Sigmoid colon (tissue), 7 donors: ENCODE data around the gene NDUFA8. TPM values are rescaled to one million over a fixed set of nuclear protein-coding genes. Genes with fewer than 3 reads are reported as not detected.

Source experiments
- DNase-seq: peaks from one replicate; pipeline ENCODE4 v3.0.0-alpha.2; 2019
- H3K27ac ChIP-seq, 4 donors: fragments of 200-600 bp; sonication (generic); one replicate each; pipeline ENCODE4 v1.5.1; 2016 to 2019; ENCODE audit warnings: mild to moderate bottlenecking in 1 of 4
- H3K27me3 ChIP-seq, 3 donors: fragments of 200-600 bp; sonication (generic); one replicate each; pipeline ENCODE4 v1.5.1; 2019; ENCODE audit warnings: mild to moderate bottlenecking in 1 of 3
- H3K36me3 ChIP-seq, 4 donors: fragments of 200-600 bp; sonication (generic); one replicate each; pipeline ENCODE4 v1.5.1; 2016 to 2019
- H3K4me1 ChIP-seq, 4 donors: fragments of 200-600 bp; sonication (generic); one replicate each; pipeline ENCODE4 v1.5.1; 2017 to 2019
- H3K4me3 ChIP-seq, 4 donors: fragments of 200-600 bp; sonication (generic); one replicate each; pipeline ENCODE4 v1.5.1; 2017 to 2019; ENCODE audit warnings: mild to moderate bottlenecking in 2 of 4, moderate library complexity in 1 of 4
- H3K9me3 ChIP-seq, 4 donors: fragments of 200-600 bp in 3 of 4; sonication (generic) in 3 of 4; one replicate each; pipeline versions ENCODE4 v1.5.1 to v1.6.1; 2013 to 2019
- CTCF ChIP-seq, 4 experiments: fragments of 450-650 bp in 3 of 4; fragments of 200-600 bp in 1 of 4; IDR thresholded peaks; one replicate each; pipeline ENCODE4 v1.5.1; 2016 to 2019; ENCODE audit warnings: antibody characterized with exemption in 4 of 4, mild to moderate bottlenecking in 3 of 4, moderate library complexity in 2 of 4
- EP300 ChIP-seq, 4 donors: sonication (generic); formaldehyde crosslinking; IDR thresholded peaks; one replicate each; pipeline ENCODE4 v1.6.1; 2017; ENCODE audit warnings: antibody characterized with exemption in 4 of 4
- POLR2A ChIP-seq, 2 donors: fragments of 450-650 bp; IDR thresholded peaks; one replicate each; pipeline ENCODE4 v1.6.1; 2016; ENCODE audit warnings: antibody characterized with exemption in 2 of 2, mild to moderate bottlenecking in 2 of 2, moderate library complexity in 2 of 2
- POLR2AphosphoS5 ChIP-seq, 4 donors: sonication (generic); formaldehyde crosslinking; IDR thresholded peaks; one replicate each; pipeline ENCODE4 v1.6.1; 2017; ENCODE audit warnings: antibody characterized with exemption in 4 of 4
- whole genome bisulfite sequencing, 2 donors: extraction: QIAGEN DNeasy Blood & Tissue Kit; methylation state at CpG; one replicate each; pipeline ENCODE4 v1.1.7; 2013; 5-methylcytosine and 5-hydroxymethylcytosine counted together
- intact Hi-C: fragments of 100-400 bp; cut with DNase I; formaldehyde crosslinking; loops from one replicate; pipeline ENCODE4 v1.15.1; 2023
- polyA plus RNA-seq, 3 donors: library from polyadenylated mRNA; stranded (reverse); fragments of 200-250 nt; gene quantifications; one replicate each; pipeline ENCODE4 v1.2.3, GENCODE V29; 2013
- total RNA-seq, 4 donors: library from RNA; depleted of rRNA; stranded (reverse); fragments of >200 nt; gene quantifications; one replicate each; pipeline ENCODE4 v1.1.0, GENCODE V29; 2016
- donor health status: healthy with polysubstance abuse.
- donor health status: Bipolar disorder and iron deficiency.
- donor health status: healthy.

The NDUFA8 gene
- total and polyA plus RNA-seq, 7 donors: 63.9 to 194 (median 92.7) TPM

GRCh38 chr9:122197882-122198281 is 38.3 kb upstream of the NDUFA8 start:
- TF ChIP-seq POLR2AphosphoS5 (IDR thresholded peaks at IDR 0.05) (no peak), POLR2A (IDR thresholded peaks at IDR 0.05) (no peak), CTCF (IDR thresholded peaks at IDR 0.05) (no peak)
- H3K4me1 ChIP-seq: no peaks in the 10 kb centered on the region
- H3K27ac ChIP-seq: no peak overlapping the region
- DNase-seq: no peak
- intact Hi-C loops: no loop called here
- peaks cover 0 to 9% (median 0%) of the 10 kb centered on the region in 4 donors for H3K36me3 ChIP-seq
- WGBS, 2 donors: 29 to 68% methylated on average over 4 of the region's 4 CpGs
- H3K27me3 ChIP-seq: no peaks in the 10 kb centered on the region
- no peaks in the 10 kb centered on the region for H3K9me3 ChIP-seq
- no peak overlapping the region for H3K4me3 ChIP-seq

GRCh38 chr9:122197426-122197825 is 37.8 kb upstream of the NDUFA8 start:
- DNase-seq: no peak
- WGBS, 2 donors: 20 to 53% methylated on average over 7 of the region's 7 CpGs
- intact Hi-C loops: no loop called here
- H3K27ac ChIP-seq: no peak overlapping the region
- peaks cover 0 to 9% (median 0%) of the 10 kb centered on the region in 4 donors for H3K36me3 ChIP-seq
- no peak overlapping the region for H3K4me3 ChIP-seq
- no peaks in the 10 kb centered on the region for H3K9me3 ChIP-seq
- TF ChIP-seq CTCF (IDR thresholded peaks at IDR 0.05) (no peak), EP300 (IDR thresholded peaks at IDR 0.05) (no peak), POLR2AphosphoS5 (IDR thresholded peaks at IDR 0.05) (no peak), POLR2A (IDR thresholded peaks at IDR 0.05) (no peak)
- H3K27me3 ChIP-seq: no peaks in the 10 kb centered on the region
- H3K4me1 ChIP-seq: no peaks in the 10 kb centered on the region

- H3K27me3 ChIP-seq: no peaks in the 10 kb centered on the region
- TF ChIP-seq EP300 (IDR thresholded peaks at IDR 0.05) (no peak), POLR2AphosphoS5 (IDR thresholded peaks at IDR 0.05) (no peak), CTCF (IDR thresholded peaks at IDR 0.05) (no peak), POLR2A (IDR thresholded peaks at IDR 0.05) (no peak)
- WGBS, 2 donors: 85 to 88% methylated on average over 4 of the region's 4 CpGs
- H3K4me3 ChIP-seq: no peak overlapping the region
- H3K27ac ChIP-seq: no peak overlapping the region
- H3K36me3 ChIP-seq: peaks cover 0 to 12% (median 0%) of the 10 kb centered on the region in 4 donors
- no peaks in the 10 kb centered on the region for H3K9me3 ChIP-seq
- DNase-seq: no peak
- H3K4me1 ChIP-seq: no peaks in the 10 kb centered on the region
- intact Hi-C loops: no loop called here
Measured at GRCh38 chr9:122195875-122196274, 36.3 kb upstream of the NDUFA8 start.

- intact Hi-C loops: no loop called here
- Histone ChIP-seq H3K27ac (no peak overlapping the region), H3K36me3 (peaks cover 0 to 9% (median 0%) of the 10 kb centered on the region in 4 donors), H3K27me3 (no peaks in the 10 kb centered on the region), H3K4me3 (no peak overlapping the region), H3K4me1 (no peaks in the 10 kb centered on the region), H3K9me3 (no peaks in the 10 kb centered on the region)
- no peak for DNase-seq
- TF ChIP-seq POLR2A (IDR thresholded peaks at IDR 0.05): no peak
- TF ChIP-seq CTCF (IDR thresholded peaks at IDR 0.05): no peak
- TF ChIP-seq EP300 (IDR thresholded peaks at IDR 0.05): no peak
- no peak for TF ChIP-seq POLR2AphosphoS5 (IDR thresholded peaks at IDR 0.05)
- 88 to 91% methylated on average over 6 of the region's 6 CpGs for WGBS, 2 donors
Measured at GRCh38 chr9:122193651-122194050, 34.1 kb upstream of the NDUFA8 start.

- 78 to 89% methylated on average over 16 of the region's 16 CpGs for WGBS, 2 donors
- Histone ChIP-seq H3K36me3 (peaks cover 0 to 7% (median 0%) of the 10 kb centered on the region in 4 donors), H3K27me3 (no peaks in the 10 kb centered on the region), H3K4me3 (no peak overlapping the region), H3K4me1 (no peaks in the 10 kb centered on the region), H3K9me3 (no peaks in the 10 kb centered on the region), H3K27ac (no peak overlapping the region)
- intact Hi-C loops: no loop called here
- no peak for DNase-seq
- TF ChIP-seq POLR2A (IDR thresholded peaks at IDR 0.05): no peak
- no peak for TF ChIP-seq EP300 (IDR thresholded peaks at IDR 0.05)
- no peak for TF ChIP-seq CTCF (IDR thresholded peaks at IDR 0.05)
- TF ChIP-seq POLR2AphosphoS5 (IDR thresholded peaks at IDR 0.05): no peak
Measured at GRCh38 chr9:122192914-122193525, 33.4 kb upstream of the NDUFA8 start.
